ENCODE results near the gene NDUFS1. TPM values are rescaled to one million over a fixed set of nuclear protein-coding genes. Genes with fewer than 3 reads are reported as not detected.

NDUFS1 gene
- total and polyA plus RNA-seq, 10 of the 15 experiments (the other 5 are each of a cell fraction or from before 2014, with no cell fraction given): 62.6 to 108 (median 90.4) TPM

DNA sequence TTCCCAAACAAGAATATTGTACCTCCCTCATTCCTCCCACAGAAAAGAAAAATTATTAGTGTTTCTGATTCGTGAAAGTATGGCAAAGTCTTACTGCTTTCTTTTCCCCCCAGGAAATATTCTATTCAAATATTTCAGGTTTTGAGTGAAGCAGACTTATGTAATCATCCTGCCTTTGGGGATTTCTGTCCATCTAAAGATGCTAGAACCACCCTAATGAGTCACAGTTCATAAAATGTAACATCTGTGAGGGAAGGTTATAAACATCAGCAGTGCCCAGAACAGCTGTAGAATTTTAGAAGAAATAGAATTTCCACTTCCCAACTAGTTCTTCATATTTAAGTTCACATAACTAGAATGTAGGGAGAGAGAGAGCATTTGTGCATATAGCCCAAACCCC lies 39.4 kb upstream of the NDUFS1 start:
- TF ChIP-seq, protein P1, sequence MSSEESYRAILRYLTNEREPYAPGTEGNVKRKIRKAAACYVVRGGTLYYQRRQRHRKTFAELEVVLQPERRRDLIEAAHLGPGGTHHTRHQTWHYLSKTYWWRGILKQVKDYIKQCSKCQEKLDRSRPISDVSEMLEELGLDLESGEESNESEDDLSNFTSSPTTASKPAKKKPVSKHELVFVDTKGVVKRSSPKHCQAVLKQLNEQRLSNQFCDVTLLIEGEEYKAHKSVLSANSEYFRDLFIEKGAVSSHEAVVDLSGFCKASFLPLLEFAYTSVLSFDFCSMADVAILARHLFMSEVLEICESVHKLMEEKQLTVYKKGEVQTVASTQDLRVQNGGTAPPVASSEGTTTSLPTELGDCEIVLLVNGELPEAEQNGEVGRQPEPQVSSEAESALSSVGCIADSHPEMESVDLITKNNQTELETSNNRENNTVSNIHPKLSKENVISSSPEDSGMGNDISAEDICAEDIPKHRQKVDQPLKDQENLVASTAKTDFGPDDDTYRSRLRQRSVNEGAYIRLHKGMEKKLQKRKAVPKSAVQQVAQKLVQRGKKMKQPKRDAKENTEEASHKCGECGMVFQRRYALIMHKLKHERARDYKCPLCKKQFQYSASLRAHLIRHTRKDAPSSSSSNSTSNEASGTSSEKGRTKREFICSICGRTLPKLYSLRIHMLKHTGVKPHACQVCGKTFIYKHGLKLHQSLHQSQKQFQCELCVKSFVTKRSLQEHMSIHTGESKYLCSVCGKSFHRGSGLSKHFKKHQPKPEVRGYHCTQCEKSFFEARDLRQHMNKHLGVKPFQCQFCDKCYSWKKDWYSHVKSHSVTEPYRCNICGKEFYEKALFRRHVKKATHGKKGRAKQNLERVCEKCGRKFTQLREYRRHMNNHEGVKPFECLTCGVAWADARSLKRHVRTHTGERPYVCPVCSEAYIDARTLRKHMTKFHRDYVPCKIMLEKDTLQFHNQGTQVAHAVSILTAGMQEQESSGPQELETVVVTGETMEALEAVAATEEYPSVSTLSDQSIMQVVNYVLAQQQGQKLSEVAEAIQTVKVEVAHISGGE (CRISPR knock-in tag; IDR thresholded peaks at IDR 0.05): no peak
- no peak for TF ChIP-seq MTA3 (IDR thresholded peaks at IDR 0.05; ENCODE audit: borderline replicate concordance, low read length)
- TF ChIP-seq NR2F1 (conservative IDR thresholded peaks at IDR 0.05): no peak
- TF ChIP-seq, protein P2, sequence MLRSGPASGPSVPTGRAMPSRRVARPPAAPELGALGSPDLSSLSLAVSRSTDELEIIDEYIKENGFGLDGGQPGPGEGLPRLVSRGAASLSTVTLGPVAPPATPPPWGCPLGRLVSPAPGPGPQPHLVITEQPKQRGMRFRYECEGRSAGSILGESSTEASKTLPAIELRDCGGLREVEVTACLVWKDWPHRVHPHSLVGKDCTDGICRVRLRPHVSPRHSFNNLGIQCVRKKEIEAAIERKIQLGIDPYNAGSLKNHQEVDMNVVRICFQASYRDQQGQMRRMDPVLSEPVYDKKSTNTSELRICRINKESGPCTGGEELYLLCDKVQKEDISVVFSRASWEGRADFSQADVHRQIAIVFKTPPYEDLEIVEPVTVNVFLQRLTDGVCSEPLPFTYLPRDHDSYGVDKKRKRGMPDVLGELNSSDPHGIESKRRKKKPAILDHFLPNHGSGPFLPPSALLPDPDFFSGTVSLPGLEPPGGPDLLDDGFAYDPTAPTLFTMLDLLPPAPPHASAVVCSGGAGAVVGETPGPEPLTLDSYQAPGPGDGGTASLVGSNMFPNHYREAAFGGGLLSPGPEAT (IDR thresholded peaks at IDR 0.05; ENCODE audit: low read depth): no peak
- no peak for TF ChIP-seq ZNF622 (IDR thresholded peaks at IDR 0.05)
- TF ChIP-seq ZBTB4 (CRISPR knock-in tag; IDR thresholded peaks at IDR 0.05): no peak
- TF ChIP-seq JUND (IDR thresholded peaks at IDR 0.05; ENCODE audit: low read depth, low read length): no peak
- no peak for TF ChIP-seq EED (IDR thresholded peaks at IDR 0.05; ENCODE audit: low read depth)
- no peak for TF ChIP-seq MYB (IDR thresholded peaks at IDR 0.05; ENCODE audit: borderline replicate concordance, low read depth, low read length)
- TF ChIP-seq NFYA (IDR thresholded peaks at IDR 0.05; ENCODE audit: borderline replicate concordance, low read depth, low read length): no peak
- TF ChIP-seq, protein P3, sequence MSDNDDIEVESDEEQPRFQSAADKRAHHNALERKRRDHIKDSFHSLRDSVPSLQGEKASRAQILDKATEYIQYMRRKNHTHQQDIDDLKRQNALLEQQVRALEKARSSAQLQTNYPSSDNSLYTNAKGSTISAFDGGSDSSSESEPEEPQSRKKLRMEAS (IDR thresholded peaks at IDR 0.05; ENCODE audit: low read depth, low read length): no peak
- TF ChIP-seq SP1 (IDR thresholded peaks at IDR 0.05; ENCODE audit: low read depth, low read length): no peak
- no TSS peak for BruUV-seq (replicated peaks)
- H3K27me3 ChIP-seq (replicated peaks in 1 of 2; ENCODE audit: control insufficient read depth in 2 of 2, insufficient read depth in 2 of 2, low read length in 1 of 2): no peaks in the 10 kb centered on the region
- no peaks in the 10 kb centered on the region for H3K9me3 ChIP-seq (replicated peaks; ENCODE audit: control insufficient read depth, insufficient read depth, low read length)
- in situ Hi-C loops (cut with MboI): no loop called here
- no peak overlapping the region for H3K27ac ChIP-seq (ENCODE audit: control insufficient read depth, insufficient read depth)
- intact Hi-C loops (cut with micrococcal nuclease; ENCODE audit: unreplicated experiment): no loop called here
- SMC1A ChIA-PET (ENCODE audit: uncharacterized antibody, unreplicated experiment): interaction anchor here (0.7 to 1.0 kb wide), 3 partner anchors 12 to 111 kb away, joined by 3 to 5 read pairs (median 3); no protein-coding TSS in a partner anchor
- 0% methylated on average over 1 of the region's 1 CpG for WGBS (ENCODE audit: insufficient coverage, insufficient replicate concordance, low lambda C conversion rate, missing lambda C conversion rate)
- H4K20me1 ChIP-seq (ENCODE audit: control insufficient read depth, insufficient read depth): no peaks in the 10 kb centered on the region
- H3K4me2 ChIP-seq (ENCODE audit: control insufficient read depth, insufficient read depth): no peak overlapping the region
- POLR2A ChIA-PET: no interaction called here
- H3K36me3 ChIP-seq (ENCODE audit: control insufficient read depth in 2 of 2, insufficient read depth in 2 of 2, low read length in 1 of 2): no peaks in the 10 kb centered on the region
- H2AFZ ChIP-seq (ENCODE audit: control insufficient read depth, low read depth, low read length): no peak overlapping the region
- no peak overlapping the region for H3K4me3 ChIP-seq
- RAD21 ChIA-PET (ENCODE audit: unreplicated experiment): no interaction called here
- H3K4me1 ChIP-seq (ENCODE audit: control insufficient read depth, insufficient read depth, low read length): no peaks in the 10 kb centered on the region
- no peaks in the 10 kb centered on the region for H3K79me2 ChIP-seq (ENCODE audit: control insufficient read depth, insufficient read depth, low read length)
- FAIRE-seq (no peak), ATAC-seq (no peak), DNase-seq (ENCODE audit: low read depth, low spot score) (no peak)
- H3K9ac ChIP-seq (ENCODE audit: control insufficient read depth, insufficient read depth, low read length): no peak overlapping the region
- CTCF ChIA-PET: interaction anchor here (0.9 kb wide), 2 partner anchors 9 to 12 kb away, joined by 4 to 5 read pairs; no protein-coding TSS in a partner anchor

All from GM12878 (cell line).